ENCODE measurements around the gene SLC4A7. TPM values are rescaled to one million over a fixed set of nuclear protein-coding genes. Genes with fewer than 3 reads are reported as not detected.

Gene SLC4A7
- total and polyA plus RNA-seq, 10 of the 15 experiments (the other 5 are each of a cell fraction or from before 2014, with no cell fraction given), result 4.4 to 41.4 (median 18.3) TPM

GRCh38 chr3:27387625-27388024, 96.6 kb downstream of the SLC4A7 start:
- POLR2A ChIA-PET, result no interaction called here
- Histone ChIP-seq H3K27ac (ENCODE audit: control insufficient read depth, insufficient read depth) (no peak overlapping the region), H3K4me2 (ENCODE audit: control insufficient read depth, insufficient read depth) (no peak overlapping the region), H3K4me1 (ENCODE audit: control insufficient read depth, insufficient read depth, low read length) (no peaks in the 10 kb centered on the region), H3K27me3 (replicated peaks in 1 of 2; ENCODE audit: control insufficient read depth in 2 of 2, insufficient read depth in 2 of 2, low read length in 1 of 2) (no peaks in the 10 kb centered on the region), H3K79me2 (ENCODE audit: control insufficient read depth, insufficient read depth, low read length) (no peaks in the 10 kb centered on the region), H3K4me3 (no peak overlapping the region), H3K9ac (ENCODE audit: control insufficient read depth, insufficient read depth, low read length) (no peak overlapping the region), H3K9me3 (replicated peaks; ENCODE audit: control insufficient read depth, insufficient read depth, low read length) (no peaks in the 10 kb centered on the region), H4K20me1 (ENCODE audit: control insufficient read depth, insufficient read depth) (no peaks in the 10 kb centered on the region), H3K36me3 (ENCODE audit: control insufficient read depth in 2 of 2, insufficient read depth in 2 of 2, low read length in 1 of 2) (peaks cover 0 to 11% of the 10 kb centered on the region in 2 experiments; a peak in 2 of 4 replicates), H2AFZ (ENCODE audit: control insufficient read depth, low read depth, low read length) (no peak overlapping the region)
- WGBS (ENCODE audit: insufficient coverage, insufficient replicate concordance, low lambda C conversion rate, missing lambda C conversion rate), result 100% methylated on average over 1 of the region's 1 CpG
- ATAC-seq, result no peak
- no peak for TF ChIP-seq RBBP5 (conservative IDR thresholded peaks at IDR 0.05)
- TF ChIP-seq IRF4 (IDR thresholded peaks at IDR 0.05; ENCODE audit: low read depth, low read length), result no peak
- no peak for TF ChIP-seq HDGF (IDR thresholded peaks at IDR 0.05)
- no peak for TF ChIP-seq PAX5 (IDR thresholded peaks at IDR 0.05; ENCODE audit: borderline replicate concordance, low read depth, low read length)
- TF ChIP-seq CHD1 (IDR thresholded peaks at IDR 0.05; ENCODE audit: low read depth, low read length), result no peak
- TF ChIP-seq PKNOX1 (IDR thresholded peaks at IDR 0.05), result no peak
- TF ChIP-seq RB1 (IDR thresholded peaks at IDR 0.05; ENCODE audit: borderline replicate concordance), result no peak
- no peak for TF ChIP-seq NFYA (IDR thresholded peaks at IDR 0.05; ENCODE audit: borderline replicate concordance, low read depth, low read length)
- TF ChIP-seq MTA2 (IDR thresholded peaks at IDR 0.05; ENCODE audit: low read depth), result no peak
- no peak for TF ChIP-seq MLLT1 (IDR thresholded peaks at IDR 0.05)
- TF ChIP-seq RUNX3 (IDR thresholded peaks at IDR 0.05; ENCODE audit: low read length), result no peak
- TF ChIP-seq FOXK2 (IDR thresholded peaks at IDR 0.05), result no peak
- TF ChIP-seq ZBTB40 (IDR thresholded peaks at IDR 0.05; ENCODE audit: borderline replicate concordance), result no peak
- TF ChIP-seq EED (IDR thresholded peaks at IDR 0.05; ENCODE audit: low read depth), result no peak
- TF ChIP-seq TARDBP (IDR thresholded peaks at IDR 0.05; ENCODE audit: borderline replicate concordance), result no peak
- TF ChIP-seq ZBTB33 (IDR thresholded peaks at IDR 0.05), result no peak
- DNase-seq (ENCODE audit: low read depth, low spot score), result no peak
- CTCF ChIA-PET, result interaction anchor here (1.5 kb wide), 1 partner anchor 293 kb away, joined by 5 read pairs; no protein-coding TSS in a partner anchor
- in situ Hi-C loops (cut with MboI) (no loop called here), intact Hi-C loops (cut with micrococcal nuclease; ENCODE audit: unreplicated experiment) (no loop called here)
- no TSS peak for BruUV-seq (replicated peaks)
- RAD21 ChIA-PET (ENCODE audit: unreplicated experiment), result no interaction called here
- no peak for FAIRE-seq
- SMC1A ChIA-PET (ENCODE audit: uncharacterized antibody, unreplicated experiment), result interaction anchor here (0.6 to 1.7 kb wide), 3 partner anchors 12 to 293 kb away, joined by 3 to 5 read pairs (median 3); partner anchors contain the start of gene NEK10

Measured in GM12878 (cell line).